Adrenal gland (tissue), 5 donors: Measurements from ENCODE around the gene TSPOAP1.

ENCODE experiments used
- POLR2A ChIP-seq, 2 donors: fragments of 450-650 bp; IDR thresholded peaks; one replicate each; pipeline ENCODE4 v1.6.1; 2017; ENCODE audit warnings: antibody characterized with exemption in 2 of 2, mild to moderate bottlenecking in 2 of 2, moderate library complexity in 1 of 2
- TF ChIP-seq, protein P1 (sequence below), 6 experiments: fragments of 450-650 bp in 4 of 6; fragments of 200-600 bp in 2 of 6; sonication (generic) in 1 of 6; IDR thresholded peaks; 1 replicate in 5 of 6; 2 replicates in 1 of 6; pipeline versions ENCODE4 v1.5.1 to v1.8.0; 2016 to 2021; ENCODE audit warnings: antibody characterized with exemption in 6 of 6, mild to moderate bottlenecking in 2 of 6, moderate library complexity in 1 of 6
- donor health status: DM: no; HTN: no; CAD: no.

DNA sequence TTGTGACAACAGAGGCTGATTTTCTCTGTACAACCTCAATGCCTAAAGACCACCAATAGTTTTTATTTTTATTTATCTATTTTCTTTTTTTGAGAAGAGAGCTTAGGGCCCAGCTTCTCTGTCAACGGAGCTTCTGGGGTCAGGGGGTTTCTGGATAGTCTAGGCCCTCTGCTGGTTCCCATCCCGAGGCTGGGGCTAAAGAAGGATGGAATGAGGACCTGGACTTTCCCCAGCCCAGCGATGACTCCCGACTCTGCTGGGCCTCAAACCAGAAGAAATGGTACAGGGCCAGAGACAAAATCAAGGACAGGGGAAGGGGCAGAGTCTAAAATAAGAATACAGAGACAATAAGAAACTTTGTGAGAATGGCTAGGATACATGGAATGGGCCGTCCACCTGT, 5.7 kb upstream of the TSPOAP1 start:
- TF ChIP-seq, protein P1, sequence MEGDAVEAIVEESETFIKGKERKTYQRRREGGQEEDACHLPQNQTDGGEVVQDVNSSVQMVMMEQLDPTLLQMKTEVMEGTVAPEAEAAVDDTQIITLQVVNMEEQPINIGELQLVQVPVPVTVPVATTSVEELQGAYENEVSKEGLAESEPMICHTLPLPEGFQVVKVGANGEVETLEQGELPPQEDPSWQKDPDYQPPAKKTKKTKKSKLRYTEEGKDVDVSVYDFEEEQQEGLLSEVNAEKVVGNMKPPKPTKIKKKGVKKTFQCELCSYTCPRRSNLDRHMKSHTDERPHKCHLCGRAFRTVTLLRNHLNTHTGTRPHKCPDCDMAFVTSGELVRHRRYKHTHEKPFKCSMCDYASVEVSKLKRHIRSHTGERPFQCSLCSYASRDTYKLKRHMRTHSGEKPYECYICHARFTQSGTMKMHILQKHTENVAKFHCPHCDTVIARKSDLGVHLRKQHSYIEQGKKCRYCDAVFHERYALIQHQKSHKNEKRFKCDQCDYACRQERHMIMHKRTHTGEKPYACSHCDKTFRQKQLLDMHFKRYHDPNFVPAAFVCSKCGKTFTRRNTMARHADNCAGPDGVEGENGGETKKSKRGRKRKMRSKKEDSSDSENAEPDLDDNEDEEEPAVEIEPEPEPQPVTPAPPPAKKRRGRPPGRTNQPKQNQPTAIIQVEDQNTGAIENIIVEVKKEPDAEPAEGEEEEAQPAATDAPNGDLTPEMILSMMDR (IDR thresholded peaks at IDR 0.05) = no peak
- TF ChIP-seq POLR2A (IDR thresholded peaks at IDR 0.05) = no peak
